Esophagus squamous epithelium (tissue), 5 donors: Measurements from ENCODE around the gene SHISA2. TPM values are rescaled to one million over a fixed set of nuclear protein-coding genes. Genes with fewer than 3 reads are reported as not detected.

Experiments
- DNase-seq: peaks from one replicate; lab custom pipeline; 2025; lab: John Stamatoyannopoulos, UW
- H3K27ac ChIP-seq, 4 donors: fragments of 200-600 bp; sonication (generic); one replicate each; pipeline ENCODE4 v1.5.1; 2016 to 2019; ENCODE audit warnings: mild to moderate bottlenecking in 1 of 4
- H3K27me3 ChIP-seq, 4 donors: fragments of 200-600 bp; sonication (generic); 1 replicate in 3 of 4; 2 replicates in 1 of 4; pipeline versions ENCODE4 v1.5.1 to v1.6.0; 2017 to 2021; ENCODE audit warnings: antibody characterized with exemption in 1 of 4
- H3K36me3 ChIP-seq, 3 donors: fragments of 200-600 bp; sonication (generic); one replicate each; pipeline ENCODE4 v1.5.1; 2016 to 2019
- H3K4me1 ChIP-seq, 3 donors: fragments of 200-600 bp; sonication (generic); one replicate each; pipeline ENCODE4 v1.5.1; 2017 to 2019
- H3K4me3 ChIP-seq, 4 donors: fragments of 200-600 bp; sonication (generic); 1 replicate in 3 of 4; 2 replicates in 1 of 4; pipeline ENCODE4 v1.5.1; 2016 to 2019; ENCODE audit warnings: mild to moderate bottlenecking in 2 of 4, moderate library complexity in 1 of 4
- H3K9me3 ChIP-seq, 3 donors: fragments of 200-600 bp; sonication (generic); one replicate each; pipeline ENCODE4 v1.5.1; 2016 to 2019
- POLR2A ChIP-seq, 4 donors: fragments of 450-650 bp; IDR thresholded peaks; one replicate each; pipeline ENCODE4 v1.6.1; 2017; ENCODE audit warnings: antibody characterized with exemption in 4 of 4, mild to moderate bottlenecking in 4 of 4, moderate library complexity in 3 of 4
- WGBS, 2 donors: methylation state at CpG; one replicate each; pipeline ENCODE4 v1.1.5; 2018; 5-methylcytosine and 5-hydroxymethylcytosine counted together
- intact Hi-C: fragments of 100-400 bp; cut with DNase I; formaldehyde crosslinking; loops from one replicate; pipeline ENCODE4 v1.15.0; 2022
- total RNA-seq, 4 donors: library from RNA; depleted of rRNA; stranded (reverse); fragments of >200 nt; gene quantifications; one replicate each; pipeline ENCODE4 v1.1.0, GENCODE V29; 2016
- TF ChIP-seq, protein P1 (sequence below), 6 experiments: fragments of 450-650 bp in 4 of 6; fragments of 200-600 bp in 2 of 6; sonication (generic) in 2 of 6; IDR thresholded peaks; one replicate each; pipeline ENCODE4 v1.5.1; 2016 to 2019; ENCODE audit warnings: antibody characterized with exemption in 6 of 6, mild to moderate bottlenecking in 4 of 6, moderate library complexity in 4 of 6
- donor health status: DM: yes; HTN: yes; CAD: no.

SHISA2 gene
- total RNA-seq, 4 donors from 2014 or later, result 0.23 to 0.38 TPM; not detected in 2

DNA sequence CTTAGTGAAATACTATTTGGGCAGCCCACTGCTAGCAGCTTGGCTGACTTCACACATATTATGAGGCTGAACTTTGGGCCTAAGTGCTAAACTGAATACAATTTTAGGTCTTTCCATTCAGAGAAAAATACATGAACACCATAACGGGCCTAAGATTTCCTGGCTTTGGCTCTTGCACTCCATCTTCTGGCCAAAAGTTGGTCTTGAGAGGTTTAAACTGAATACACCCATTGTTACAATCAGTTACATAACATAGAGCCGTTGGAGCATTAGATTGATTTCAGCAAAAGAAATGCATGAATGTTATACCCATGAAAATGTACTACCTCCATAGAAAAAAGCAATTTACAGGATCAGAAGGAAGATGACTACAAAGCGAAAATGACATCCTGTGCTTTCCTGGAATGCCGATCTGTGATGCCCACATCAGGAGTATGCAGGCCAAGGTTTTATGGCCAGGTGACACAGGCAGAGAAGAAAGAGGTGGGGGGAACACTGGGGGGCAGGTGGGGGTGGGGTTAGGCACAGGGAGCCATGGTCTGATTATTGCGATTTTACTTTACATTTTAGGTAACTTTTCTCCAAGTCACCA is 11.1 kb upstream of the SHISA2 start:
- Histone ChIP-seq H3K4me3 (no peak overlapping the region), H3K4me1 (no peaks in the 10 kb centered on the region), H3K9me3 (no peaks in the 10 kb centered on the region), H3K27ac (no peak overlapping the region), H3K27me3 (peaks cover 0 to 9% (median 0%) of the 10 kb centered on the region in 4 donors), H3K36me3 (no peaks in the 10 kb centered on the region)
- intact Hi-C loops, result no loop called here
- TF ChIP-seq POLR2A (IDR thresholded peaks at IDR 0.05), result no peak
- TF ChIP-seq, protein P1, sequence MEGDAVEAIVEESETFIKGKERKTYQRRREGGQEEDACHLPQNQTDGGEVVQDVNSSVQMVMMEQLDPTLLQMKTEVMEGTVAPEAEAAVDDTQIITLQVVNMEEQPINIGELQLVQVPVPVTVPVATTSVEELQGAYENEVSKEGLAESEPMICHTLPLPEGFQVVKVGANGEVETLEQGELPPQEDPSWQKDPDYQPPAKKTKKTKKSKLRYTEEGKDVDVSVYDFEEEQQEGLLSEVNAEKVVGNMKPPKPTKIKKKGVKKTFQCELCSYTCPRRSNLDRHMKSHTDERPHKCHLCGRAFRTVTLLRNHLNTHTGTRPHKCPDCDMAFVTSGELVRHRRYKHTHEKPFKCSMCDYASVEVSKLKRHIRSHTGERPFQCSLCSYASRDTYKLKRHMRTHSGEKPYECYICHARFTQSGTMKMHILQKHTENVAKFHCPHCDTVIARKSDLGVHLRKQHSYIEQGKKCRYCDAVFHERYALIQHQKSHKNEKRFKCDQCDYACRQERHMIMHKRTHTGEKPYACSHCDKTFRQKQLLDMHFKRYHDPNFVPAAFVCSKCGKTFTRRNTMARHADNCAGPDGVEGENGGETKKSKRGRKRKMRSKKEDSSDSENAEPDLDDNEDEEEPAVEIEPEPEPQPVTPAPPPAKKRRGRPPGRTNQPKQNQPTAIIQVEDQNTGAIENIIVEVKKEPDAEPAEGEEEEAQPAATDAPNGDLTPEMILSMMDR (IDR thresholded peaks at IDR 0.05), result peak; percentile 27 to 65 (median 52)
- no peak for DNase-seq
- WGBS, 2 donors, result 49 to 57% methylated on average over 5 of the region's 5 CpGs

DNA sequence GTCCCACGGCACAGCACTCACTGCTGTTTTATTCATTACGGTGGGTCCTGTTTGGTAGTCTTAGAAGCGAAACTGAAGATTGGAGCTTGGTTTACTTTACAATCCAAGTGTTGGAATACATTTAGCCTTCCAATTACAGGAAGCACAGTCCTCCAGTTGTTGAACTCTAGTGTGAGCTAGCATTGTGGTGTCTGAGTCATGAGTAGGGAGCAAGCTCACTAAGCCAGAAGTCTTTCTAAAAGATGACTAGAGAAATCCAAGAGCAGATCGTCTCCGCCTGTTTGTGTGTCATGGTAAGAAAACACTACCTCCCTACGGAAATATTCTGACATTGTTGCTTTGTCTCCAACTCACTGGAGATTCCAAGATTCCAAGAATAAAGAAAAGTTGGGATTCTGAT is 10.1 kb upstream of the SHISA2 start:
- 60 to 69% methylated on average over 6 of the region's 6 CpGs for WGBS, 2 donors

DNA sequence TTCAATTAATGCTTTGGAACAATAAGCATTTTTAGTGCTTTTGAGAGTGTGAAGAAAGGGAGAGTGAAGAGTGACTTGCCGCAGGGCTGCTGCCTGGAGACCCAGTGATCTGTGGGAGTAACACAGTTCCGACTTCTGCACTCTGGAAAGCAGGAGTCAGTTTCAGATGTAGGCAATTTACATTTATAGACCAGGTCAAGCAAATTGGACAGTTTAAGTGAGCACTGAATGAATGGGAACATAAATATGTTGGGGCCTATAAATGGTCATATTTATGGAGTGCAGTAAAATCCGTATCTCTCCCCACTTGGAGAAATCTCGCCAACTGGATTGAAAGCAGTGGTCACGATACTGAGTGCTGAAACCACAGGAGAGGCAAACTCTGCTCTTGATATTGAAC is 9.4 kb upstream of the SHISA2 start:
- no peak for DNase-seq
- Histone ChIP-seq H3K36me3 (no peaks in the 10 kb centered on the region), H3K4me1 (no peaks in the 10 kb centered on the region), H3K27ac (no peak overlapping the region), H3K9me3 (no peaks in the 10 kb centered on the region), H3K4me3 (no peak overlapping the region), H3K27me3 (peaks cover 0 to 24% (median 0%) of the 10 kb centered on the region in 4 donors)
- intact Hi-C loops, result no loop called here
- TF ChIP-seq, protein P1 (IDR thresholded peaks at IDR 0.05), result no peak
- TF ChIP-seq POLR2A (IDR thresholded peaks at IDR 0.05), result no peak
- WGBS, 2 donors, result 71 to 74% methylated on average over 5 of the region's 5 CpGs

More for the DNA sequence above, 10.1 kb upstream of the SHISA2 start:
- no peak overlapping the region for H3K4me3 ChIP-seq
- TF ChIP-seq, protein P1 (IDR thresholded peaks at IDR 0.05), result no peak
- TF ChIP-seq POLR2A (IDR thresholded peaks at IDR 0.05), result no peak
- H3K36me3 ChIP-seq, result no peaks in the 10 kb centered on the region
- H3K9me3 ChIP-seq, result no peaks in the 10 kb centered on the region
- H3K27me3 ChIP-seq, result peaks cover 0 to 18% (median 0%) of the 10 kb centered on the region in 4 donors
- no peaks in the 10 kb centered on the region for H3K4me1 ChIP-seq
- DNase-seq, result no peak
- intact Hi-C loops, result no loop called here
- no peak overlapping the region for H3K27ac ChIP-seq

DNA sequence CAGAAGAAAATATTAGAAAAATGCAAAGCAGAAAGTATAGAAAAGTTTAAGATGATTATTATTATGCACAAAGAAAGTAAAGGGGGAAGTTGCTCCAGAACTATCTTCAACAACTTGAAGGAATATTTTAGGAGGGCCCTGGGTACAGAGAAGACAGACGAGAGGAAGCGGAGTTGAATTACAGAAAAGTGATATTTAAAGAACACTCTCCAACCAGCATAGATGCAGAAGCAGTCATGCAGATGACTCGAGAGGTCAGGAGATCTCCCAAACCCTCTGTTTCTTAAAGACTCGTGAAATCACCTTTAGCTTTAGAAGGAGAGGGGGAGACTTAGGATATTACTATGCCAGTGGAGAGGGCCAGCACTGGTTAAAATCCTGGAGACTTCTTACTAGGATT is 8.5 kb upstream of the SHISA2 start:
- Histone ChIP-seq H3K27me3 (peaks cover 0 to 26% (median 0%) of the 10 kb centered on the region in 4 donors), H3K4me1 (no peaks in the 10 kb centered on the region), H3K4me3 (no peak overlapping the region), H3K36me3 (no peaks in the 10 kb centered on the region), H3K27ac (no peak overlapping the region), H3K9me3 (no peaks in the 10 kb centered on the region)
- DNase-seq, result no peak
- 79 to 82% methylated on average over 4 of the region's 4 CpGs for WGBS, 2 donors
- intact Hi-C loops, result no loop called here
- TF ChIP-seq, protein P1 (IDR thresholded peaks at IDR 0.05), result no peak
- no peak for TF ChIP-seq POLR2A (IDR thresholded peaks at IDR 0.05)

DNA sequence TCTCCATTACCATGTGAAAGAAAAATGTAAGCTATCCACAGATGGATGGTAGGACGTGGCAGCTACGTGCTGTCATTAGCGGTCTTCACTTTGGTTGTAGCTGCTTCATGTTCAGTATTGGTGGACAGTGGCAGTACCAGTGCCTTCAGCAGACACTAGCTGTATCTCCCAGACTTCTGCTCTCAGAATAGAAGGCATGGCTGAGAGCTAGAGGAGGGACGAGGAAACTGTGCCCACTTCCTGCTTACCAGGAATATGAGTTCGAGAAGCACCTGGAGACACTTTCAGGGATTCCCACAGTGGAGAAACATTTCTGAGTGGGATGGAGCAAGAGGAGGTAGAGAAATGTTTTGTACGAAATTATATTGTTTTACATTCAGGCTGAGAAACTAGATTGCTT is 6.9 kb upstream of the SHISA2 start:
- no peak for DNase-seq
- TF ChIP-seq, protein P1 (IDR thresholded peaks at IDR 0.05), result no peak
- no peak for TF ChIP-seq POLR2A (IDR thresholded peaks at IDR 0.05)
- peaks cover 0 to 37% (median 0%) of the 10 kb centered on the region in 4 donors for H3K27me3 ChIP-seq
- no peaks in the 10 kb centered on the region for H3K4me1 ChIP-seq
- no peaks in the 10 kb centered on the region for H3K9me3 ChIP-seq
- H3K4me3 ChIP-seq, result no peak overlapping the region
- intact Hi-C loops, result no loop called here
- no peaks in the 10 kb centered on the region for H3K36me3 ChIP-seq
- no peak overlapping the region for H3K27ac ChIP-seq
- WGBS, 2 donors, result 59 to 62% methylated on average over 6 of the region's 6 CpGs
